ENCODE measurements around the gene ORAI3. TPM values are rescaled to one million over a fixed set of nuclear protein-coding genes. Genes with fewer than 3 reads are reported as not detected.
A peak's percentile ranks its signal among the peaks of the same experiment; 100 is the strongest.

The ORAI3 gene
- total and polyA plus RNA-seq, 2 of the 13 experiments (the other 11 are each of a cell fraction or from before 2014, with no cell fraction given) = 11.4 to 32.0 TPM

GRCh38 chr16:30947859-30948666, 805 bp upstream of the ORAI3 start (continued):
- TF ChIP-seq ZNF44 (CRISPR knock-in tag; IDR thresholded peaks at IDR 0.05) (0 out of 2 replicates have a peak, but pooled peaks have one; percentile 31), FOXO1 (CRISPR knock-in tag; IDR thresholded peaks at IDR 0.05) (no peak), NRL (CRISPR knock-in tag; IDR thresholded peaks at IDR 0.05; ENCODE audit: borderline replicate concordance) (no peak), MATR3 (CRISPR knock-in tag; IDR thresholded peaks at IDR 0.05) (no peak), CBX5 (CRISPR knock-in tag; IDR thresholded peaks at IDR 0.05; ENCODE audit: borderline replicate concordance) (no peak), PHF20 (CRISPR knock-in tag; IDR thresholded peaks at IDR 0.05) (no peak), RFX1 (IDR thresholded peaks at IDR 0.05) (peak; percentile 95), MXI1 (IDR thresholded peaks at IDR 0.05; ENCODE audit: borderline replicate concordance, low read depth, low read length) (peak; percentile 88), MAF1 (CRISPR knock-in tag; IDR thresholded peaks at IDR 0.05; ENCODE audit: borderline replicate concordance) (no peak), REL (CRISPR knock-in tag; conservative IDR thresholded peaks at IDR 0.05) (0 out of 2 replicates have a peak, but pooled peaks have one; percentile 21), HNF4A (CRISPR knock-in tag; IDR thresholded peaks at IDR 0.05) (0 out of 2 replicates have a peak, but pooled peaks have one; percentile 3), GLMP (CRISPR knock-in tag; IDR thresholded peaks at IDR 0.05; ENCODE audit: borderline replicate concordance) (no peak), ZNF770 (CRISPR knock-in tag; IDR thresholded peaks at IDR 0.05) (no peak), ZNF747 (CRISPR knock-in tag; IDR thresholded peaks at IDR 0.05; ENCODE audit: borderline replicate concordance) (no peak), POLR2G (IDR thresholded peaks at IDR 0.05; ENCODE audit: low read depth, low read length) (no peak)
